Skin of body (tissue), 2 donors: ENCODE data around the gene GUCY1A1. TPM values are rescaled to one million over a fixed set of nuclear protein-coding genes. Genes with fewer than 3 reads are reported as not detected.

Experiments
- DNase-seq: peaks from one replicate; lab custom pipeline; 2025; lab: John Stamatoyannopoulos, UW
- total RNA-seq: library from RNA; depleted of rRNA; stranded (reverse); fragments of >200 nt; gene quantifications from one replicate; pipeline ENCODE4 v1.2.3, GENCODE V29; 2014

Gene GUCY1A1
- total RNA-seq, 1 donor from 2014 or later, result 15.1 TPM

- no peak for DNase-seq
Measured at GRCh38 chr4:155657985-155658680, 8.5 kb upstream of the GUCY1A1 start.

- DNase-seq, result no peak
Measured at GRCh38 chr4:155658681-155659064, 8.0 kb upstream of the GUCY1A1 start.

- DNase-seq, result no peak
Measured at GRCh38 chr4:155659176-155659575, 7.5 kb upstream of the GUCY1A1 start.

DNA sequence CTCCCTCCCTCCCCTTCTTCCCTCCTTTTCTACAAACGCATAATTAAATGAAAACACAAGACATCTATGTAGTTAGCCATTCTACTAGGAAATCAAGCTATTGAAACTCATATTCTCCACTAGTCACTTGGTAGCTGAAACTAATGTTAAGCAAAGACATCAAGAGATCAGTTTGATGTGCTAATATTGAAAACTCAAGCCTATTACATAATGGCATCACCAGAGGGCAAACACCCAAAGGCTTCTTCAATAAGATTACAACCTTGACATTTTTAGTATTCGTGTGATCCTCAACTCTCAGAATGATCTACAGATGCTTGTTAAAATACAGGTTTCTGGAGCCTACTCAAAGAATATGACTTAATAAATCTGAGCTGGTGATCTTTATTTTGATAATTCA, 6.2 kb upstream of the GUCY1A1 start:
- DNase-seq, result no peak

DNA sequence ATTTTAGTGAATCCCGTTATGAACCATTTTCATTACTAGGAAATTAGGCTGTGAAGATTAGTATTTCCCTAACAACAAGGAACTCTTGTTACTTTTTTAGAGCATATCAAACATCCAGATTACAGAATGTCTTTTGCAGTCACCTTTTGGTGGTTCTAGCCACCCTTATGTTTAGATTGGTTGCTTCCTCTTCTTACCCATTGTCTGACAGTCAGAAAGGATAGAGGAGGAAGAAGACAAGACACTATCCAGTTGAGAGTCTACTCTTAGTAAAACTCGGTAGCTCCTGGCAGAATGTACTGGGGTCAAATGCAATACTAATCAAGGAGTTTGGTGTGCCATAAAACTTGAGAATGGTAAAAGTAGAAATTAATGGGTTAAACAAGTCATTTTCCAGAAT, 1.6 kb upstream of the GUCY1A1 start:
- no peak for DNase-seq

GRCh38 chr4:155667222-155667567, 547 bp downstream of the GUCY1A1 start:
- DNase-seq, result peak; percentile 18

- peak; percentile 19 for DNase-seq
Measured at GRCh38 chr4:155667568-155668511, 1.2 kb downstream of the GUCY1A1 start.

- no peak for DNase-seq
Measured at GRCh38 chr4:155668707-155669220, 2.1 kb downstream of the GUCY1A1 start.

DNA sequence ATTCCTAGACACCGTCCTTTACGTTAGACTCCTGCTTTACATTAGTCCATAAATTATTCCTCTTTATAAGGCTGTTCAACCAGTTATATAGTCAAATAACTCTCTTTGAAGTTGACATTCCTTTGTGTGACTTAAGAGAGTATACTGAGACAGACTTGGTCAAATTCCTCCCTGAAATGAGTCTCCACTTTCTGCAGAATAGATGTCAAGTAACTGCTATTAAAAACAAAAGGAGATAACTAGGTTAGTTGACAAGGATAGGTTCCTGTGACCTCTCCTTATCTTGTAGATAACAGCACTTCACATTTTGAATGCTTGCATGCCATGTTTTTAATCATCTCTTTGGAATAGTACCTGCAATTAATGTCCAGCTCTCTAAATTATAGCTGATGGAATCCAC, 5.7 kb downstream of the GUCY1A1 start:
- no peak for DNase-seq

GRCh38 chr4:155673453-155673979, 6.9 kb downstream of the GUCY1A1 start:
- no peak for DNase-seq

DNA sequence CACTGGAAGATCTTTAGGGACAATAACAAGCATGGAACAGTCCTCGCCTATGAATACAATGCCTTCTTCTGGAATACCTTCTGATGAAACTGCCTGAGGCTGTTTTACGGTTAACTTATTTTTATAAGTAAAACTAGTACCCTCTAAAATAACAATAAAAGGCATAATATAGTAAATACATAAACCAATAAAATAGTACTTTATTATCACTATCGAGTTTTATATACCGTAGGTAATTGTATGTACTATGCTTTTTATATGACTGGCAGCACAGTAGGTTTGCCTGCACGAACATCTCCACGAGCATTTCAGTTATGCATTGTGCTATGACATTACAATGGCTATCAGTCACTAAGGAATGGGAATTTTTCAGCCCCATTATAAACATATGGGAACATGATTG, 8.0 kb downstream of the GUCY1A1 start:
- no peak for DNase-seq

DNA sequence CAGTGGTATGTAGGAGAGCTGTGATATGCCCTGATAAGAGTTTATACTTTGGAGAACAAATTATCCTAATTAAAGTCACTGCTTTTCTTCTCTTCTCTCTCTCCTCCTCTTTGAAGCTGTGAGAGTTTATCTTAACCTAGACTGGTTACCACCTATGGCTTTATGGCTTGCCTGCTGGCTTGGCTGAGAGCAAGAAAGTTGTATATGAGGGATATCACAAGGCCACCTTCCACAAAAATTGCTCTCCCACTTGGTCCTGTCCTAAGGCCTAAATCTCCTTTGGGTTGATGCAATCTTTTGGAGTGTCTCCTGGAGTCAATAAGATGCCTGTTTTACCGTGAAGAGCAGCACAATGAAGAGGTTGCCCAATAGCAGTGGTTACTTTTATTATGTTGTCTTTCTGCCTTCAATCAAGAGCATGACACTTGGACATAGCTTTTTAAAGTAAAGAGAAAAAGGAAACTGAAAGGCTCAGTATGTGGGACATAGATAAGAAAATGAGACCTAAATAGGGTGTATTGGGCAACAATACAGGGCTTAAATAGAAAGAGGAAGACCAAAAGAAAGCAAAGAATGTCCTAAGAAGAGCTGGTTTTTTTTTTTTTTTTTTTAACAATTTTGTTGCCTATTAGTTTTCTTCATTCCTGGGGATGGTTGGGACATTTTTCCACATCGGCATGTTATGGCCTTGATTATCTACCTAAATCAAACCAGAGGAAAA, 9.2 kb downstream of the GUCY1A1 start:
- DNase-seq, result no peak

DNA sequence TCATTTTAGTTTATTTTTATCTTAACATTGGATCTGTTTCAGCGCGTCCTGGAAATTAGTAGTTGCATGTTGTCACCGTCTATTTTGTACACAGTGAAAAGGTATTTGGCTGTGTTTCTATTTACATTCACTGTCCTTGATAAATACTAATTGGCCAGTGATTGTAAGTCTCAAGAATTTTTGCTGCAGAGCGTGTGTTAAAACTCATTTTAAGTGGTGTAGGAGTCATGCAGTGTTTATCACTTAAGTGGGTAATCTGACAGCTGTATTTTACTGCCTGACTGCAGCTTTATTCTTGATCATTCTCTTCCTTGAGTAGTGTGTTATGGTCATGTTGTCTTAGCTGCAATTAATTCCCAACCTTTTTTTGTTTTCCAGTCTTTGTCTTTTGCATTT, 9.8 kb downstream of the GUCY1A1 start:
- DNase-seq, result no peak

DNA sequence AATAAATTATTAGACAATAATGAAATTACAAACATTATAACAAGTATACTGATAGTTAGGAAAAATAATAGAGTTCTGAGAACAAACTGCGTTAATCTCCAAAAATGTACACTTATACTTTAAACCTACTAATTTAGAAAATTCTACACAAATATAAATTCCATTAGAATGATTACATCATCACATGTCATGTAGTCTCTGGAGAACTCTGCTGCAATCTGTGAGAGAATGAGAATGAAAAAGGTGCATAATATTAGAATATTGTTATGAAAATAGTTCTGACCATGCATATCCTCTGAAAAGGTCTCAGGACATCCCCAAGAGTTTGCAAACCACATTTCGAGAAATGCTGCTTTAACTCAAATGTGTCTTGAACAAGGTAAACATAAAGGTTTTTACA, 11.4 kb downstream of the GUCY1A1 start:
- DNase-seq, result no peak

GRCh38 chr4:155679343-155679742, 12.7 kb downstream of the GUCY1A1 start:
- DNase-seq, result no peak

GRCh38 chr4:155681886-155682285, 15.2 kb downstream of the GUCY1A1 start:
- DNase-seq, result no peak

- DNase-seq, result no peak
Measured at GRCh38 chr4:155684423-155684822, 17.8 kb downstream of the GUCY1A1 start.

GRCh38 chr4:155684892-155685541, 18.4 kb downstream of the GUCY1A1 start:
- no peak for DNase-seq

- DNase-seq, result no peak
Measured at GRCh38 chr4:155687380-155687982, 20.8 kb downstream of the GUCY1A1 start.

DNA sequence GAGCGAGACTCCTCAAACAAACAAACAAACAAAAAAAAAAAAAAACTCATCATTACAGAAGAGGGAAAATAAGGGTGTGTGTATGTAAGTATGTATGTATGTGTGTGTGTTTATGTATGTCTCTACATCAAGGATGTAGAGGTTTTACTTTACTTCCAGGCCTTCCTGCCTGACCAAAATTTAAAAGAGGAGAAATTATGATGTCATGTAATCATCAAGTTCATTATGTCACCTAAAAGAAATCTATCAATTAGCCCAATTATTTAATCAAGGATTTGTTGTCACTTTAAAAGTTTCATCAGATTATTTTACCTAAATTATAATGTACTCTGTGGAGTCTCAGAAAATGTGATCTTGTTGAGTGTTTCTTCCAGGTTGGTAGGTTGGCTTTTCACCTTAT, 21.6 kb downstream of the GUCY1A1 start:
- DNase-seq, result no peak

DNA sequence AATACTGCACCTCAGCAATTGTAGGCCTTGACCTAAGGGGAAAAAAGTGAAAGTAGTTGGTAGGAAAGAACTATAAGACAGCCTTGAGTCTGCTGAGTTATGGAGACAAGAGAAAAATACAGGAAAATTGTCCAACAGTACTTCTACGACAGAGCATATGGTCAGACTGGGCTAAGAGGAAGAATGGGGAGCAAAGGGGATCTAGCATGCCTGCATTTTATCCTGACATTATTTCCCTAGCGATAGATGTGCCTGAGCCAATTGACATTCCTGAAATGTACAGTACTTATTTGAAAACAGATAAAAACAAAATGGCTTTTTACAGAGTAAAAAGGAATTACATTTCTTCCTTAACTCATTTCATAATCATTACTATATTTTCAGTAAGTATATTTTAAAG, 22.2 kb downstream of the GUCY1A1 start:
- DNase-seq, result peak; percentile 12
